ENCODE measurements around the gene TEDC2.

Gene TEDC2

DNA sequence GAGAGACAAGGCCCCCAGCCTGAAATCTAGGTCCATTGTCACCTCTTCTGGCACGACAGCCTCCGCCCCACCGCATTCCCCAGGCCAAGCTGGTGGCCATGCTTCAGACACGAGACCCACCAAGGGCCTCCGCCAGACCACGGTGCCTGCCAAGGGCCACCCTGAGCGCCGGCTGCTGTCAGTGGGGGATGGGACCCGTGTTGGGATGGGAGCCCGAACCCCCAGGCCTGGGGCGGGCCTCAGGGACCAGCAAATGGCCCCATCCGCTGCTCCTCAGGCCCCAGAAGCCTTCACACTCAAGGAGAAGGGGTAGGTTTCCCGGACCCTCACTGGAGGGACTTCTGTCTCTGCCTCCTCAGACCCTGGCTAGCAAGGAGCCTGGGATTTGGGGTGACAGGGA lies 1.0 kb downstream of the TEDC2 start:
- Histone ChIP-seq H3K27ac (no peak overlapping the region), H3K4me3 (no peak overlapping the region)

DNA sequence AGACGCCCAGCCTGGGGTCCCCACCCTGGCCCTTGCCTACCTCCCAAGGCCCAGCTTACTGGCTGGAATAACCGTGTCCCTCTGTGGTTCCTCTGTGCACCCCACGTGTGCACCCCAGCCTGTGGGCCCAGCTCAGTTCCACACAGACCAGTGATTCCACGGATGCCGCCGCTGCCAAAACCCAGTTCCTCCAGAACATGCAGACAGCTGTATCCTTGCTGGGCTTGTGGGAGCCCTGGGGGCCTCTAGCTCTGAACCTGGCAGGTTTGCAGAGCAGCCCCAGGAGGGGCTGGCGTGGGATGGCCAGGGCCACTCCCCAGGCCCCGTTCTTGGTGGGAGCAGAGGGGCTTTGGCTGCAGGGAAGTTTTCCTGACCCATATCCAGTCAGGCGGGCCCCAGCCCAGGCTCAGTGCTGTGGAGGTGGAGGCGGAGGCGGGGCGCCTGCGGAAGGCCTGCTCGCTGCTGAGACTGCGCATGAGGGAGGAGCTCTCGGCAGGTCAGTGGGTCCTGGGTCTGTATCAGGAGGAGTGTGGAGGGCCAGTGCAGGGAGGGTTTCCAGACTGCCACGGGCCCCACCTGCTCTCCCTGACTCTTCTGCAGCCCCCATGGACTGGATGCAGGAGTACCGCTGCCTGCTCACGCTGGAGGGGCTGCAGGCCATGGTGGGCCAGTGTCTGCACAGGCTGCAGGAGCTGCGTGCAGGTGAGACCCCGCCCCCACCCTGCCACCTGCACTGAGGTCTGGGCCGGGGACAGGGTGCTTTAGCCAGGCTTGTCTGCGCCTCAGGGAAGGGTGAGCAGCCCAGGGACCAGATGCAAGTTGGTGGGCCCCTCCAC lies 2.3 kb downstream of the TEDC2 start:
- H3K4me3 ChIP-seq: no peak overlapping the region
- H3K27ac ChIP-seq: no peak overlapping the region

DNA sequence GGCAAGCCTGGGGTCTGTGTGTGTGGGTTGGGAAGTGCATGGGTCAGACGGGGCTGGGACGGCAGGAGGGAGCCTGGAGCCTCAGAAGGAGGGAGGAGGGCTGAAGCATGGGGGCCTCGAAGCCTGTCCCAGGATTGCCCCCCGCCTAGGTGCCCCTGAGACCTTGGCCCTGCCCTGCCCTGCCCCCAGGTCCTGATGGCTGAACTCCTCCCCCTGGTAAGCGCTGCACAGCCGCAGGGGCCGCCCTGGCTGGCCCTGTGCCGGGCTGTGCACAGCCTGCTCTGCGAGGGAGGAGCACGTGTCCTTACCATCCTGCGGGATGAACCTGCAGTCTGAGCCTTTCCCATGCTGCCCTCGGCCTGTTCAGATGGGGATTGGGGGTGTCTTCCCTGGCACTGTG lies 4.4 kb downstream of the TEDC2 start:
- no peak overlapping the region for H3K4me3 ChIP-seq
- no peak overlapping the region for H3K27ac ChIP-seq

DNA sequence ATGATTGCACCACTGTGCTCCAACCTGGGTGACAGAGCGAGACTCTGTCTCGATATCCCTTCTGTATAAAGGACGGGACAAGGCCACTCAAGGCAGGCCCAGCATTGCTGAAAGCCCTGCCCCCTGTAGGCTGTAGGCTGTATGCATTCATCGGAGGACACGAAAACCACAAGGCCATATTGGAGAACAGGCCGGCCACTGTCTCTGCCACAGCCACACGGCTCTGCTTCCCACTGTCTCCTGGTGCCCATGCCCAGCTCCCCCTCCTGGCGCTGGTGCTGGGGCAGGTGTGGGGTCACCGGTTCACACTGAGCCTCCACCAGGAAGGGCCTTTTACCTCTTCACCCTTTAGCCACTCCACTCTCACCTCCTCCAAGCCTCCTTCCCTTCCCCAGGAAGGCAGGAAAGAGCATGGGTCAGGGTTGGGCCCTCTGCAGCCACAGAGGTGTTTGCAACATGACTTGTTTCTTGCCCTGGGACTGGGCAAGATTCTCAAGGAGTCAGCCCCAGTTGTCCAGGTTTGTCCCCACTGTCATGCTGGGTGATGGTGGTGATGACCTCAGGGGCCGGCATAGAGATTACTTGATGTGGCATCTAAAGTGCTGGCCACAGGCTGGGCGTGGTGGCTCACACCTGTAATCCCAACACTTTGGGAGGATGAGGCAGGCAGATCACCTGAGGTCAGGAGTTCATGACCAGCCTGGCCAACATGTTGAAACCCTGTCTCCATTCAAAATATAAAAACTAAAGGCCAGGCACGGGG lies 5.9 kb downstream of the TEDC2 start:
- no peak overlapping the region for H3K27ac ChIP-seq
- no peak overlapping the region for H3K4me3 ChIP-seq

DNA sequence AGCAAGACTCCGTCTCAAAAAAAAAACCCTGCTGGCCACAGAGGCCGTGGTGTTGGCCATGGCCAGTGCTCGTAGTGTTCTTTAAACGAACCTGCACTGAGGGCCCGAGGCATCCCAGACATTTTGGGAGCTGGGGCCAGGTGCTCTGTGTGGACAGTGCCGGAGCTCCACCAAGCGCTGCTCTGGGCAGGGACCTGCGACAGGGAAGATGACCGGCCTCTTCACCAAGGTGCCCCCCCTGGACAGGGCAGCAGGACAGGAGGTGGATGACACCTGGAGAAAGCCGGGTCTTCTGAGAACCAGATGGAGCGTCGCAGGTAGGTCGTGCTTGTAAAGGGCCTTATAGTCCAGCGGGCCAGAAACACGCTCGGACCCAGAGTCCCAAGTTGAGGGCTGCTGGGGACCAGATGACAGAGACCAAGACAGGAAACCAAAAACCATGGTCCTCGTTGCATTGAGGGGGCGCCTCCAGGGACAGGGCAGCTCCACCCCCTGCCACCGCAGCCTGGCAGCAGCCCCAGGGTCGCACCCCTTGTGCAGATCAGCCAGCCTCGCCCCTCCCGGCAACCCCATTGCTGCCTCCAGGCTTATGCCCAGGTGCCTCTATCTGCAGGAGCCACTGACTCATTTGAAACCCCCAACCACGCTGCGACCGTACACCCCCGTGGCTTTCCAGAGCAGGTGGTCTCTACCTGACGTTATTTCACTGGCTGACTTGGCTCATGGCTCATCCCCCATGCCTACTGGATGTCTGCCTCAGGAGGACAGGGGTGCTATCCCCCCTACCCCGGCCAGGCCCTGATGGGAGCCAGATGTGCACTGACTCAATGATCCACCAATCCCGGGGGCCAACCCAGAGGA lies 7.0 kb downstream of the TEDC2 start:
- H3K27ac ChIP-seq: peak overlapping the region in 5 of 21 experiments; percentile 35 to 82 (median 70)
- peak overlapping the region in 2 of 7 experiments; percentile 39 to 51 for H3K4me3 ChIP-seq

DNA sequence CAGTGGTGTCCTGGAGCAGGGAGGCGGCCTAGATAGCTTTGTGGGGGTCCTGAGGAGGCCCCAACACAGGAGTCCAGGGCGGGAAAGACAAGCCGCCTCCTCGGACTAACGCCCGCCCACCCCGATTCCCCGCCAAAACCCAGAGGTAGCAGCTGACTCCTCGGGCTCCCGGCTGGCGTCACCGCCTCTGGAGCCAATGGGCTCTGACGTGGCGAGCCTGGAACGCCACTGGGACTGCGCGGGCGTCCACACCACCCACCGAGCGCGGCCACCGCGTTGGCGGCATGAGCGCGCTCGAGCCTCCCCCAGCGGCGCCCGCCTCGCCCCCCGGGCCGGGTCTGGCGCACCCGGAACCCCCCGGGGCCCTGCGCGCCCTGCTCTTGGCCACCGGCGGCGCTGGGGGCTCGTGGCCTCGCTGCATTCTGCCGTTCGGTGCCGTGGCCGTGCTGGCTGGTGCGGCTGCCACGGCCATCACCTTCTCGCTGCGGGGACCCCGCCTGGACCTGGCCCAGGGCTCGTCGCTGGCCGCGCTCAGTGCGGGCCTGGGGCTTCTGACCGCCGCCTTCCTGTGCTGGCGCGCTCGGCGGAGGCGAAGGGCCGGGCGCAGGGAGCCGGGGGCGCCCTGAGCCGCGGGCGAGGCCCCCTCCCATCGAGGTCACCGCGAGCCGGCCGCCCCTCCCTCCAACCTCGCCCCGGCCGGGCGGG lies 7.8 kb downstream of the TEDC2 start:
- H3K27ac ChIP-seq: peak overlapping the region in 16 of 21 experiments; percentile 13 to 86 (median 62)
- H3K4me3 ChIP-seq: peak overlapping the region; percentile 19 to 52 (median 38)

DNA sequence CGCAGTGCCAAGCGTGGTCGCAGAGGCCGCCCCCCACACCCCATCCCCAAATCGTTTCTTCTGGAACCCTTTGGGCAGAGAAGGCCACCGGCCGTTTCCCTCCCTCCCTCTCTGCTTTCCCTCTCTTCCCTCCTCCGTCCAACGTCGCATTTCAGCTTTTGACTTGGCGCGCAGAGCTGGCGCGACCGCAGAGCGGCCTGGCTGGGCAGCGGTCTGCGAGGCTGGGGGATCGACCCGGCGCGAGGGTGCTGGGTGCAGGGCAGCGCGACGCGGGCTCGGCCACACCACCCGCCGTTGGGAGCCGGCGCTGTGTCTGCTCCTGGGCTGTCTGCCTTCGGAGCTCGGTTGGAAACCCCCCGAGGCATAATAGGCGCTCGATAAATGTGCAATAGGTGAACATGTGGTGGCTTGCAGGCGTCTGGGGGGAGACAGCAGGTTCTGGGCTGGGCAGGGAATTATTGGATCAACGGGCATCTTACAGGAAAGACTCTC lies 8.4 kb downstream of the TEDC2 start:
- H3K27ac ChIP-seq: peak overlapping the region in 16 of 21 experiments; percentile 13 to 86 (median 62)
- H3K4me3 ChIP-seq: peak overlapping the region; percentile 19 to 52 (median 38)

DNA sequence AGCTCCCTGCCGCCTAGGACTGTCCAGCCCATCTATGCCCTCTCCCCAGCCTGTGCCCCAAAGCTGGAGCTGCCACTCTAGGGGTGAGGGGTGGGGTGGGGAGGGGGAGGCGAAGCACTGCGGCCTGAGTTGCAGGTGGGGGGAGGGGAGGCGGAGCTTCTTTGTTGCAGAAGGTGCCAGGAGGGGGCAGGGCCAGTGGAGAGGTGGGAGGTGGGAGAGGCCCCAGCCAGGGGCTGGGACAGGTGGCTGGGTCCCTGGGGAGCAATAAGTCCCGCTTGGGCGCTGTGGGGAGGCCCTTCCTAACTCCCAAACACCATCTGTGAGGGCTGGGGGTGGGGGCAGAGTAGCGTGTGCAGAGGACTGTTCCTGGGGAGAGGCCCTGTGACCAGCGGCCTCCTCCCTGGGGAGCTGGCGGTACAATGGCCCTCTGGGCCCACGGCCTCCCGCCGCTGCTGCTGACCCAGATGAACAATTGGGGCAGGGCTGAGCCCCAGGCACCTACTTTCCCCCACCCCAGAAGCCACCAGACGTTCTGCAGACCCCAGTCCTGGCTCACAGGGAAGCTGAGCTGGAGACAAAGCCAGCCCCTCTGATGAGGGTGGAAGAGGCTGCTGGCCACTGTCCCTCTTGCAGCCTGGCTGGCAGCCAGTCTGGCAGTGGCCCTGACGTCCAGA lies 9.0 kb downstream of the TEDC2 start:
- Histone ChIP-seq H3K27ac (peak overlapping the region in 2 of 21 experiments; percentile 10 to 35), H3K4me3 (peak overlapping the region in 4 of 7 experiments; percentile 25 to 52 (median 38))

DNA sequence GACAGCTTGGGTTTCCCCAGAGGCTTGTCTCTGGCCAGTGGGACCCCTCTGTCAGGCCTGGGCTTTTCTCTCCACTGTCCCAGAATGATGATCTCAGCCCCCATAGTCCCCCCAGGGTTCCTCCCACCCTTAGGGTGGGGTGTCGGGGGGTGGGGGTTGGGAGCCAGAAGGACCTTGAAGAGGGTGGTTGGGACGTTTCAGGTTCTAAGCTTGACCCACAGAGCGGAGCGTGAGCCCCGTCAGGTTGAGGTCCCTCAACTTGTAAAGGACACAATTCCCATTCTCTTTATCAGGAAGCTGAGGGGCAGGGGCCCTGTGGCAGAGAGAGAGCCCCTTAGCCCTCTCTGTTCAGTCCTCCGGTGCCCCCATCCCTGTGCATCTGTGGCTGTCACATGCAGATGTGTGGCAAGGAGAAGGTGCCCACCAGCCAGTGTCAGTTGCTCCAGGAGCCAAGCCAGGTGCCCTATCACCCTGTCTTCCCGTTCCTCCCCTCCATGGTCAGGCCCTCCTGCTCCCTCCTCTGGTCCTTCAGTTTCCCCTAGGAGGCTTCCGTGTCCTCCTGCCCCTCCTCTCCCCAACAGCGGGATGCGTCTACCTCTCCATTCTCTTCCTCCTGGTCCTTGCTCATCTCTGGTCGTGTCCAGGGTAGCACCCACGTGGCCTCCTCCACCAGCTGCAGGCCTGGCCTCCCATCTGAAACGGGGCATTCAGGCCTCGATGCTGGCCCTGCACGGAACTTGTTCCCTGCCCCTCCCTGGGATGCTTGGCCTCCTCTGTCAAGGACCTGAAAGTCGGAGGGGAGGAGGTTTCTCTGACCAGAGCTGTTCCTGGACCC lies 9.7 kb downstream of the TEDC2 start:
- Histone ChIP-seq H3K4me3 (no peak overlapping the region), H3K27ac (peak overlapping the region in 1 of 21 experiments; percentile 10)

DNA sequence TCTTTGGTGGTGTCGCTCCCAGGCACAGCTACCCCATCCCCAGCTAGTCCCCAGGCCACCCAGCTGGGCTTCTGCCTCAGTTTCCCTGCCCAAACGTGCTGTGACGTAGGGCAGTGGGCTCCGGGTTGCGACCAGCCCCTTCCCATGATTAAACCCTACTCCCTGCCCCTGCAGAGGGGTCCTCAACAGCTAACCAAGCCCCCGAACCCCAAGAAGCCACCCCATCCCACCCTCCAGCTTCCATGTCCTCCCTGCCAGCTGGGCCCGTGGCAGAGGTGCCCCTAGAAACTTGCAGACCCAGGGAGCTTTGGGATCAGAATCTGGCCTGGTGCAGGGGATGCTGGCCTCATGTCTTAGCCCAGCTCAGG lies 10.3 kb downstream of the TEDC2 start:
- Histone ChIP-seq H3K4me3 (no peak overlapping the region), H3K27ac (peak overlapping the region in 1 of 21 experiments; percentile 69)

DNA sequence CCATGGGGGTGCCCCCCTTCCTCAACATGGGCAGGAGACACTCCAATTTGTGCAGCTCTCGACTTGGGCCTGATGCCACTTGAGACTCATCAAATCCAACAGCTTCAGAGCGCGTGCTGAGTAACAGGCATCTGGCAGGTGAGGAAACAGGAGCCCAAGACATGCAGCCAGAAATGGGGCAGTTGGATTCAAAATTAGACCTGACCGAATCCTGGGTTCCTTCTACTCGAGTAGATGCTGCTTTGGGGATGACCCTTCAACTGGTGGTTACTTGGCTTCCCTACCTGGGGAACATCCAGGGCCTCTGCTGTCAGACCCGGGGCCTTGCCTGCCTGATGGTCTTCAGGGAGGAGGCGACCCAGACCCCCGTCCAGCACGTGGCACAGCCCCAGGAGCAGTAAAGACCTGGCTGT lies 10.7 kb downstream of the TEDC2 start:
- H3K27ac ChIP-seq: peak overlapping the region in 5 of 21 experiments; percentile 24 to 69 (median 59)
- H3K4me3 ChIP-seq: no peak overlapping the region

DNA sequence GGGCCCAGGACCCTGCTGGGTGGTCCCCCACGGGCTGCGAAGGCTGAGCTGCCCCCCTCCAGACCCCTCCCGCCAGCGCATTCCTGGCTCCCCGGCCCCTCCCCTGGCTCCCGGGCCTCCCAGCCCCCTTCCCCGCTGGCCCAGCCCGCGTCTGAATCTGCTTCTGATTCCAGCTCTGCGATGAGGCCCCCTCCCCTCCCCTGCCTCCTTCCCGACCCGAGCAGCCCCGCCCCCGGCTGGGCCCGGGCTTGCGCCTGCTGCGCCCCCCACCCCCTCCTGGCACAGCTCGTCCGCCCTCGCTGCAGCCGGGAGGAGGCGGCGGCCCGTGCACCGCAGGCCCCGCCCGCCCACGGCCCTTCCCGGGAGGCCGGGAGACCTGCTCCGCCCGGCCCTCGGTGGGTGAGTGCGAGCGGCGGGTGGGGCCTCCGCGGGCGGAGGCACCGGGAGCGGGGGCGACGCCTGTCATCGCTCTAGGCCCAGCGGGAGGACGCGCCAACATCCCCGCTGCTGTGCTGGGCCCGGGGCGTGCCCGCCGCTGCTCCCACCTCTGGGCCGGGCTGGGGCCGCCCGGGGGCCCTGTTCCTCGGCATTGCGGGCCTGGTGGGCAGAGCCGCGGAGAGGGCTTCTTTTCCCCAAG lies 11.2 kb downstream of the TEDC2 start, which contains the start of gene NTN3:
Gene NTN3, plus strand, starts transcription at position 282 of the 637 bp plus-strand sequence. CDS start 405 bp downstream, outside the sequence.
- peak within 1 kb of the TSS in 6 of 21 experiments; percentile 24 to 69 (median 46) for H3K27ac ChIP-seq
- peak within 1 kb of the TSS in 4 of 7 experiments; percentile 6 to 28 (median 20) for H3K4me3 ChIP-seq

DNA sequence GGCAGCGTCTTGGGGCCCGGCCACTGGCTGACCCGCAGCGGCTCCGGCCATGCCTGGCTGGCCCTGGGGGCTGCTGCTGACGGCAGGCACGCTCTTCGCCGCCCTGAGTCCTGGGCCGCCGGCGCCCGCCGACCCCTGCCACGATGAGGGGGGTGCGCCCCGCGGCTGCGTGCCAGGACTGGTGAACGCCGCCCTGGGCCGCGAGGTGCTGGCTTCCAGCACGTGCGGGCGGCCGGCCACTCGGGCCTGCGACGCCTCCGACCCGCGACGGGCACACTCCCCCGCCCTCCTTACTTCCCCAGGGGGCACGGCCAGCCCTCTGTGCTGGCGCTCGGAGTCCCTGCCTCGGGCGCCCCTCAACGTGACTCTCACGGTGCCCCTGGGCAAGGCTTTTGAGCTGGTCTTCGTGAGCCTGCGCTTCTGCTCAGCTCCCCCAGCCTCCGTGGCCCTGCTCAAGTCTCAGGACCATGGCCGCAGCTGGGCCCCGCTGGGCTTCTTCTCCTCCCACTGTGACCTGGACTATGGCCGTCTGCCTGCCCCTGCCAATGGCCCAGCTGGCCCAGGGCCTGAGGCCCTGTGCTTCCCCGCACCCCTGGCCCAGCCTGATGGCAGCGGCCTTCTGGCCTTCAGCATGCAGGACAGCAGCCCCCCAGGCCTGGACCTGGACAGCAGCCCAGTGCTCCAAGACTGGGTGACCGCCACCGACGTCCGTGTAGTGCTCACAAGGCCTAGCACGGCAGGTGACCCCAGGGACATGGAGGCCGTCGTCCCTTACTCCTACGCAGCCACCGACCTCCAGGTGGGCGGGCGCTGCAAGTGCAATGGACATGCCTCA lies 12.0 kb downstream of the TEDC2 start:
- Histone ChIP-seq H3K27ac (peak overlapping the region in 5 of 21 experiments; percentile 24 to 69 (median 33)), H3K4me3 (peak overlapping the region in 3 of 7 experiments; percentile 17 to 28 (median 23))

DNA sequence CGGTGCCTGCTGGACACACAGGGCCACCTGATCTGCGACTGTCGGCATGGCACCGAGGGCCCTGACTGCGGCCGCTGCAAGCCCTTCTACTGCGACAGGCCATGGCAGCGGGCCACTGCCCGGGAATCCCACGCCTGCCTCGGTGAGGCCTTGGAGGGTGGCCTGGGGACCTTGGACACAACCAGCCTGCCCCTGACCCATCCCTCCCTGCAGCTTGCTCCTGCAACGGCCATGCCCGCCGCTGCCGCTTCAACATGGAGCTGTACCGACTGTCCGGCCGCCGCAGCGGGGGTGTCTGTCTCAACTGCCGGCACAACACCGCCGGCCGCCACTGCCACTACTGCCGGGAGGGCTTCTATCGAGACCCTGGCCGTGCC lies 12.6 kb downstream of the TEDC2 start:
- Histone ChIP-seq H3K27ac (no peak overlapping the region), H3K4me3 (no peak overlapping the region)

DNA sequence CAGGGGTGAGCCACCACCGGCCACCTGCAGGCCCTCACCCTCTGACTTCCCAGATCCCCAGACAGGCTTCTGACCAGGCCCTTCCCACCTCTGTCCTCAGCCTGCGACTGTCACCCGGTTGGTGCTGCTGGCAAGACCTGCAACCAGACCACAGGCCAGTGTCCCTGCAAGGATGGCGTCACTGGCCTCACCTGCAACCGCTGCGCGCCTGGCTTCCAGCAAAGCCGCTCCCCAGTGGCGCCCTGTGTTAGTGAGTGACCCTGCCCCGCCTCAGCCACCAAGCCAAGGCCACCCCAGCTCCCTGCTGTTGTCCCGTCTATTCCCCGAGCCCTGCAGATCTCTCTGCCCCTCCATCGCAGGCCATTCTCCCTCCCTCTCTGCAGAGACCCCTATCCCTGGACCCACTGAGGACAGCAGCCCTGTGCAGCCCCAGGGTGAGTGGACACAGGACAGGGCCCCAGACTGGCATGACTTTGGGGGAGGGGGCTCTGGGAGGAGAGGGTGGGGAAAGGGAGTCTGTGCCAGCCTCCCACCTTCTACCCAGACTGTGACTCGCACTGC lies 13.1 kb downstream of the TEDC2 start:
- Histone ChIP-seq H3K27ac (no peak overlapping the region), H3K4me3 (no peak overlapping the region)

DNA sequence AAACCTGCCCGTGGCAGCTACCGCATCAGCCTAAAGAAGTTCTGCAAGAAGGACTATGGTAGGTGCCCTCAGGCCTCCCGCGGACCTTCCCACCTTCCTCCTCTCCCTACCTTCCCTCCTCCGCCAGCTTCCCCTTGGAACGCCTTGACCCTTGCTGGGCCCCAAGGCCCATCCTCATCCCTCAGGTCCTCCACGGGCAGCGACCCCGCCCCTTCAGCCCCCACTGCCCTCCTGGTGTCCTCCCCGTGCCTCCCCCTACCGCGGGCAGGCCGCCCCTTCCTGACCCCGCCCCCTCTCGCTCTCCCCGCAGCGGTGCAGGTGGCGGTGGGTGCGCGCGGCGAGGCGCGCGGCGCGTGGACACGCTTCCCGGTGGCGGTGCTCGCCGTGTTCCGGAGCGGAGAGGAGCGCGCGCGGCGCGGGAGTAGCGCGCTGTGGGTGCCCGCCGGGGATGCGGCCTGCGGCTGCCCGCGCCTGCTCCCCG lies 13.6 kb downstream of the TEDC2 start:
- H3K4me3 ChIP-seq: peak overlapping the region in 5 of 7 experiments; percentile 59 to 79 (median 71)
- H3K27ac ChIP-seq: peak overlapping the region in 1 of 21 experiments; percentile 44
